Testis (tissue), 3 donors: ENCODE results near the gene TENM4. TPM values are rescaled to one million over a fixed set of nuclear protein-coding genes. Genes with fewer than 3 reads are reported as not detected.

Experiments
- DNase-seq: peaks from one replicate; pipeline ENCODE4 v3.0.0-alpha.2; 2019
- H3K27ac ChIP-seq, 2 donors: fragments of 200-600 bp; sonication (generic); one replicate each; pipeline ENCODE4 v1.5.1; 2019
- H3K27me3 ChIP-seq: fragments of 200-600 bp; sonication (generic); one replicate; pipeline ENCODE4 v1.5.1; 2019
- H3K36me3 ChIP-seq: fragments of 200-600 bp; sonication (generic); one replicate; pipeline ENCODE4 v1.5.1; 2017; ENCODE audit warnings: low read depth; ENCODE audit errors: missing control alignments
- H3K4me1 ChIP-seq: fragments of 200-600 bp; sonication (generic); one replicate; pipeline ENCODE4 v1.5.1; 2019
- H3K4me3 ChIP-seq, 2 donors: fragments of 200-600 bp; sonication (generic); one replicate each; pipeline ENCODE4 v1.5.1; 2017 to 2019
- H3K9me3 ChIP-seq: fragments of 200-600 bp; sonication (generic); one replicate; pipeline ENCODE4 v1.5.1; 2017
- CTCF ChIP-seq, 3 experiments: fragments of 450-650 bp in 2 of 3; fragments of 200-600 bp in 1 of 3; sonication (generic) in 1 of 3; IDR thresholded peaks; one replicate each; pipeline ENCODE4 v1.5.1; 2016 to 2019; ENCODE audit warnings: antibody characterized with exemption in 3 of 3, mild to moderate bottlenecking in 2 of 3, moderate library complexity in 1 of 3
- POLR2A ChIP-seq: fragments of 450-650 bp; IDR thresholded peaks from one replicate; pipeline ENCODE4 v1.6.1; 2017; ENCODE audit warnings: antibody characterized with exemption, mild to moderate bottlenecking, moderate library complexity
- WGBS, 2 donors: methylation state at CpG; one replicate each; pipeline ENCODE4 v1.1.5; 2018; 5-methylcytosine and 5-hydroxymethylcytosine counted together
- intact Hi-C: fragments of 100-400 bp; cut with DNase I; formaldehyde crosslinking; loops from one replicate; pipeline ENCODE4 v1.15.1; 2023; ENCODE audit warnings: low total_unique reads
- polyA plus RNA-seq: library from polyadenylated mRNA; stranded (reverse); fragments of 350-450 nt; fragmentation: Illumina TruSeq; extraction: RNeasy Lipid Tissue Mini Kit (QIAGEN cat#74804); gene quantifications from one replicate; pipeline ENCODE4 v1.2.3, GENCODE V29; 2014; ENCODE audit warnings: low read depth, low replicate concordance; ENCODE audit not compliant: insufficient read depth
- total RNA-seq, 2 donors: library from RNA; depleted of rRNA; stranded (reverse); fragments of >200 nt; gene quantifications; one replicate each; pipeline ENCODE4 v1.2.3, GENCODE V29; 2016

Gene TENM4
- total and polyA plus RNA-seq, 3 donors from 2014 or later, result 10.6 to 17.9 (median 11.4) TPM

GRCh38 chr11:78688460-78688859 lies 752.4 kb downstream of the TENM4 start:
- Histone ChIP-seq H3K27me3 (no peaks in the 10 kb centered on the region), H3K9me3 (no peaks in the 10 kb centered on the region), H3K4me3 (no peak overlapping the region), H3K27ac (no peak overlapping the region), H3K36me3 (no peaks in the 10 kb centered on the region), H3K4me1 (no peaks in the 10 kb centered on the region)
- no peak for TF ChIP-seq POLR2A
- TF ChIP-seq CTCF (IDR thresholded peaks at IDR 0.05), result no peak
- 78 to 96% methylated on average over 1 of the region's 1 CpG for WGBS, 2 donors
- intact Hi-C loops, result no loop called here
- DNase-seq, result no peak

DNA sequence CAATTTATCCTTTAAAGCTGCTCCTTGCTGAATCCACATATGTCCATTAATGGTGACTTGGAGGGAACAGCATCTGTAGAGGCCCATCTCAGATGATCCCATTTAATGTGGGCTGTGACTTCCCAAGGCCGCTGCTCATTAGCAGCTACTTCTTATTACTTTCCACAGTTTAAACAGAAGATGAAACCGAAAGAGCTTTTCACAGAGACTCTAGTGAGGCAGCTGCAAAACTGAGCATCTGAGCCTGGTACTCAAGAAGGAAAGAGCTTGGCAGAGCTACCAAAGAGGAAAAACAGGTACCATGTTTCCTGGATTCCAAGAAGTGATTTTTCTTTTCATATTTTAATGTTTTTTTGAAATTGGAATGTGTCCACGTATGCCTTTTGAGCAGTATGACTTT lies 755.7 kb downstream of the TENM4 start:
- intact Hi-C loops, result no loop called here
- no peak overlapping the region for H3K27ac ChIP-seq
- WGBS, 2 donors, result 75 to 82% methylated on average over 3 of the region's 3 CpGs
- H3K27me3 ChIP-seq, result no peaks in the 10 kb centered on the region
- no peaks in the 10 kb centered on the region for H3K36me3 ChIP-seq
- DNase-seq, result no peak
- no peaks in the 10 kb centered on the region for H3K4me1 ChIP-seq
- no peak for TF ChIP-seq POLR2A
- no peak for TF ChIP-seq CTCF (IDR thresholded peaks at IDR 0.05)
- H3K9me3 ChIP-seq, result no peaks in the 10 kb centered on the region
- H3K4me3 ChIP-seq, result no peak overlapping the region

GRCh38 chr11:78684377-78684776 lies 756.5 kb downstream of the TENM4 start:
- TF ChIP-seq CTCF (IDR thresholded peaks at IDR 0.05) (no peak), POLR2A (no peak)
- intact Hi-C loops, result no loop called here
- Histone ChIP-seq H3K4me1 (no peaks in the 10 kb centered on the region), H3K27me3 (no peaks in the 10 kb centered on the region), H3K27ac (no peak overlapping the region), H3K9me3 (no peaks in the 10 kb centered on the region), H3K36me3 (no peaks in the 10 kb centered on the region), H3K4me3 (no peak overlapping the region)
- no peak for DNase-seq
- 90% methylated on average over 2 of the region's 2 CpGs for WGBS, 2 donors

DNA sequence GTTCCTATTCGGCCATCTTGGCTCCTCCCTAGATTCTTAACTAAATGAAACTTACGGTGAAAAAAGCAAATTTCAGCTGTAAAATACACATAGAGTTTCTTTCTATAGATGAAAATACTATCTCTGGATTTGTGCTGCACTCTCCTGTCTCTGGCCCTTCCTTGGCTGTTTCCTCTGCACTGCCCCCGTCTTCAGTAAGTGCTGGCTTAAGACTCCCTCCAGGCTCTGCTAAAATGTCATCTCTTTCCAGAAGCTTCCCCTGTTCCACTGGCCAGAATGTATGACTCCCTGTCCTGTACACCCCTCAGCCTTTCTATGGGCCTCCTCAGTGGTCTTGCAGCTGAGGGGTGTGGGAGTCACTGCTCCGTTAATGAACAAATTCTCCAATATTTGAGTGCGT lies 757.1 kb downstream of the TENM4 start:
- H3K4me3 ChIP-seq, result no peak overlapping the region
- no peaks in the 10 kb centered on the region for H3K36me3 ChIP-seq
- WGBS, 2 donors, result 87 to 97% methylated on average over 5 of the region's 5 CpGs
- H3K4me1 ChIP-seq, result no peaks in the 10 kb centered on the region
- intact Hi-C loops, result no loop called here
- TF ChIP-seq CTCF (IDR thresholded peaks at IDR 0.05) (no peak), POLR2A (no peak)
- no peak overlapping the region for H3K27ac ChIP-seq
- no peaks in the 10 kb centered on the region for H3K27me3 ChIP-seq
- H3K9me3 ChIP-seq, result no peaks in the 10 kb centered on the region
- DNase-seq, result no peak

- Histone ChIP-seq H3K36me3 (no peaks in the 10 kb centered on the region), H3K27me3 (no peaks in the 10 kb centered on the region), H3K9me3 (no peaks in the 10 kb centered on the region), H3K27ac (no peak overlapping the region), H3K4me3 (no peak overlapping the region), H3K4me1 (no peaks in the 10 kb centered on the region)
- 94 to 95% methylated on average over 24 of the region's 24 CpGs for WGBS, 2 donors
- intact Hi-C loops, result no loop called here
- TF ChIP-seq POLR2A, result no peak
- DNase-seq, result no peak
Observed at GRCh38 chr11:78676026-78676557, 764.7 kb downstream of the TENM4 start.
